Body of pancreas (tissue), 4 donors: Measurements from ENCODE around the gene CPNE9. TPM values are rescaled to one million over a fixed set of nuclear protein-coding genes. Genes with fewer than 3 reads are reported as not detected.
A peak's percentile ranks its signal among the peaks of the same experiment; 100 is the strongest.

ENCODE experiments used
- ATAC-seq: fragments of 150-250 bp; one replicate; pipeline ENCODE4 v1.9.1; 2016
- DNase-seq, 4 donors: peaks; one replicate each; pipeline ENCODE4 v3.0.0-alpha.2; 2019
- H3K27ac ChIP-seq, 4 donors: fragments of 200-600 bp; sonication (generic); 1 replicate in 3 of 4; 2 replicates in 1 of 4; pipeline versions ENCODE4 v1.5.1 to v1.6.1; 2016 to 2019; ENCODE audit warnings: mild to moderate bottlenecking in 1 of 4, mixed read lengths in 1 of 4, moderate library complexity in 1 of 4
- H3K27me3 ChIP-seq, 2 donors: fragments of 200-600 bp; sonication (generic); one replicate each; pipeline ENCODE4 v1.6.0; 2016; ENCODE audit warnings: mild to moderate bottlenecking in 1 of 2
- H3K36me3 ChIP-seq, 2 donors: fragments of 200-600 bp; sonication (generic); replicated peaks in 1 of 2; 2 replicates each; pipeline ENCODE4 v1.5.1; 2016; ENCODE audit warnings: low read depth in 2 of 2; ENCODE audit not compliant: insufficient read depth in 1 of 2
- H3K4me1 ChIP-seq: fragments of 200-600 bp; sonication (generic); one replicate; pipeline ENCODE4 v1.6.0; 2016
- H3K4me3 ChIP-seq, 2 donors: fragments of 200-600 bp; sonication (generic); 1 replicate in 1 of 2; 2 replicates in 1 of 2; pipeline ENCODE4 v1.5.1; 2016 to 2019
- H3K9me3 ChIP-seq, 3 donors: fragments of 200-600 bp; sonication (generic); 1 replicate in 2 of 3; 2 replicates in 1 of 3; pipeline ENCODE4 v1.5.1; 2016
- CTCF ChIP-seq, 7 experiments: fragments of 450-650 bp in 4 of 7; fragments of 200-600 bp in 3 of 7; sonication (generic) in 3 of 7; IDR thresholded peaks; one replicate each; pipeline ENCODE4 v1.5.1; 2016 to 2019; ENCODE audit warnings: antibody characterized with exemption in 7 of 7
- POLR2A ChIP-seq, 3 donors: fragments of 450-650 bp; IDR thresholded peaks; one replicate each; pipeline ENCODE4 v1.6.1; 2016; ENCODE audit warnings: antibody characterized with exemption in 3 of 3, mild to moderate bottlenecking in 2 of 3
- WGBS, 2 donors: methylation state at CpG; one replicate each; pipeline ENCODE4 v1.1.5; 2017; 5-methylcytosine and 5-hydroxymethylcytosine counted together
- intact Hi-C: fragments of 100-400 bp; cut with DNase I; formaldehyde crosslinking; loops from one replicate; pipeline ENCODE4 v1.15.1; 2023
- total RNA-seq, 2 donors: library from RNA; depleted of rRNA; stranded (reverse); fragments of >200 nt; gene quantifications; one replicate each; pipeline ENCODE4 v1.1.0, GENCODE V29; 2016

The CPNE9 gene
- total RNA-seq, 2 donors from 2014 or later = not detected

DNA sequence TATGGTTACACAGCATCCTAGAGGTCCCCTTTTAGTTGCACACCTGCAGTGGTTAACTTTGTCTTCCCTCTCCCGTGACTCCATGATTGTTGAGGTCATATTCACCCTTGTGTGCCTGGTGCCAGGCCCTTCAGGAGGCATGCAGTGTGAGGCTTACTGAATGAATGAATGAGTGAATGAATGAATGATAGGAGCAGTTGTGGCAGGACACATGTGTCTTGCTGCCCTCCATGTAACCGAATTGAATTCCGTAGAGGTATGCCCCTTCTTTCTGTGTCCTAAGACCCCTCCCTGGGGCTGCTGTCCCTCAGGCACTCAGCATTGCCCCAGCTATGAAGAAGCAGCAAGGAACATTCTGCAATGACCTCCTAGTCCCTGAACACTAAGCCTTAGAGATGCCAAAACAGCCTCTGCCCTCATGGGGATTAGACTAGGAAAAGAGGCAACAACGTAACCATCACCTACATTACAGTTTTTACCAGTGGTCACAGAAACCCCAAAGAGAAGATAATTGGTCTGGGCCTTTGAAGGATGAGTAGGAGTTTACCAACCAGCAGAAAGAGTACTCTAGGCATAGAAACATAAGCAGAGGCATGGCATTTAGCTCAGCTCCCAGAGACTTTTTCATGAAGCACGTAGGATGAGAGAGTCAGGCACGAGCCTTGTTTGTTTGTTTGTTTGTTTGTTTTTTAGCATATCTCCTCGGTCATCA, 22.5 kb upstream of the CPNE9 start:
- WGBS, 2 donors = 65 to 73% methylated on average over 7 of the region's 7 CpGs
- peak overlapping the region; percentile 6 to 64 (median 42) for H3K27ac ChIP-seq

DNA sequence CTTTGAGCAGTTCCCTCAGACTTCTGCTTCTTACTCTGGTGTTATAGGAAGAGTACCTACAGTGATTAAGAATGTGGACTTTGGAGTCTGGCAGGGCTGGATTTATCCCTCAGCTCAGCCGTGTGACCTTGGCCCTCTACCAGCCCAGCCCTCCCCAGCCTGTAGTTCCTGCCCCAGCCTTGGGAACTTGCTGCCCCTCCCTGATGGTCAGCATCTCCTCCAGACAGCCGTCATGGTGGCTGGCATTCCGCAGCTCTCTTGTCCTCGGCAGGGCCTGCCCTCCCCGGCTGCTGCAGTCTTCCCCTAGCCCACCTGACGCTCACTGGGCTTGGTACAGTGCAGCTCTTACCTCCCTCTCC, 21.9 kb upstream of the CPNE9 start:
- no peak for TF ChIP-seq CTCF (IDR thresholded peaks at IDR 0.05)
- peaks cover 10 to 59% of the 10 kb centered on the region in 2 donors for H3K36me3 ChIP-seq
- H3K9me3 ChIP-seq = no peaks in the 10 kb centered on the region
- 38 to 41% methylated on average over 5 to 6 of the region's 6 CpGs for WGBS, 2 donors
- H3K27me3 ChIP-seq = no peaks in the 10 kb centered on the region
- ATAC-seq = peak; percentile 74
- H3K4me3 ChIP-seq = no peak overlapping the region
- peak overlapping the region; percentile 6 to 64 (median 42) for H3K27ac ChIP-seq
- intact Hi-C loops = no loop called here
- peak; percentile 40 to 66 (median 52) for DNase-seq
- H3K4me1 ChIP-seq = peaks cover 13% of the 10 kb centered on the region

More for the DNA sequence above, 22.5 kb upstream of the CPNE9 start:
- TF ChIP-seq POLR2A (IDR thresholded peaks at IDR 0.05) (no peak), CTCF (IDR thresholded peaks at IDR 0.05) (no peak)
- Histone ChIP-seq H3K36me3 (peaks cover 9 to 56% of the 10 kb centered on the region in 2 donors), H3K4me3 (no peak overlapping the region), H3K27me3 (no peaks in the 10 kb centered on the region), H3K4me1 (peaks cover 13% of the 10 kb centered on the region), H3K9me3 (no peaks in the 10 kb centered on the region)
- ATAC-seq = no peak
- no peak for DNase-seq
- intact Hi-C loops = no loop called here

GRCh38 chr3:9682096-9682495, 21.5 kb upstream of the CPNE9 start:
- intact Hi-C loops = no loop called here
- H3K27ac ChIP-seq = peak overlapping the region; percentile 1 to 64 (median 42)
- 62 to 71% methylated on average over 3 to 6 of the region's 6 CpGs for WGBS, 2 donors
- peaks cover 13% of the 10 kb centered on the region for H3K4me1 ChIP-seq
- ATAC-seq (peak; percentile 71), DNase-seq (peak; percentile 18 to 53 (median 26))
- H3K9me3 ChIP-seq = no peaks in the 10 kb centered on the region
- H3K27me3 ChIP-seq = no peaks in the 10 kb centered on the region
- peaks cover 10 to 56% of the 10 kb centered on the region in 2 donors for H3K36me3 ChIP-seq
- TF ChIP-seq POLR2A (IDR thresholded peaks at IDR 0.05) = no peak
- no peak overlapping the region for H3K4me3 ChIP-seq

- intact Hi-C loops = no loop called here
- no peaks in the 10 kb centered on the region for H3K27me3 ChIP-seq
- DNase-seq (no peak), ATAC-seq (no peak)
- 90 to 91% methylated on average over 3 of the region's 3 CpGs for WGBS, 2 donors
- H3K27ac ChIP-seq = no peak overlapping the region
- no peak for TF ChIP-seq POLR2A (IDR thresholded peaks at IDR 0.05)
- TF ChIP-seq CTCF (IDR thresholded peaks at IDR 0.05) = no peak
- H3K9me3 ChIP-seq = no peaks in the 10 kb centered on the region
- no peak overlapping the region for H3K4me3 ChIP-seq
- peaks cover 8 to 54% of the 10 kb centered on the region in 2 donors for H3K36me3 ChIP-seq
- peaks cover 13% of the 10 kb centered on the region for H3K4me1 ChIP-seq
Measured at GRCh38 chr3:9683426-9683825, 20.2 kb upstream of the CPNE9 start.

DNA sequence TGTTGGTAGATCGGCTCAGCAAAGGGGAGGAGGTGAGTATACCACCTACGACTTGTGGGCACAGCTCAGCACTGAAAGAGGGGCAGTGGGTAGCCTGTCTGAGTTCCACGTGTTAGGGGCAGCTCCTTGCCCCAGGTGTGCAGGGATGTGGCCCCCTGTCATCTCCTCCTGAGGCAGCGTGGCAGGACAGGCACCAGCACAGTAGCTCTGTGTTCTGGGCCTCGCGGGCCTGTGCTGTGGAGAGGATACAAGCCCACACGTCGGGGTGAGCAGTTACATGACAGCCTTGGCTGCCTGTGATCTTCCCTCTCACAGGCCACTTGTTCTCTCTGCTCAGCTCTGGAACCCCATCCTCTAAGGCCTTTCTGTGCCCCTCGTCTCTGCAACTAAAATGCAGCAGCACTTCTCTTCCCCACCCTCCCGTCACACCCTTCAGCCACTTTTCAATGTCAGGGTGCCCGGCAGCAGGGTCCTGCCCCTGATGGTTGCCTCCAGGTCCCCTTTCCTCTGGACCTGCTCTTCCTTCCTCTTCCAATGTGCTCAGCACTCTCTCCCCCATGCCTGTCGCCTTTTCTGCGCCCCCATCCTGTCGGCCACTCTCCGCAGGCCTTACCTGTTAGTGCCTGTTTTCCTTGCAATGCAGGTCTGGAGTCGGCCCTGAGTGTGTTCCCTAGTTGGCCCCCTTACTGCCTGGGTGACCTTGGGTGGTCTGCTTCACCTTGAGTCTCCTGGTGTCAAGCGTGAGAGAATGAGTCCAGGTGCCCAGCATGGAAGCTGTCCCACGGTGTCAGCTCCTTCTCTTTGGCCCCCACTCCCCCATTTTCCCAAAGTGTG, 18.2 kb upstream of the CPNE9 start:
- Histone ChIP-seq H3K4me3 (no peak overlapping the region), H3K4me1 (peaks cover 8% of the 10 kb centered on the region), H3K9me3 (no peaks in the 10 kb centered on the region), H3K27ac (no peak overlapping the region), H3K27me3 (no peaks in the 10 kb centered on the region), H3K36me3 (peaks cover 15 to 56% of the 10 kb centered on the region in 2 donors)
- DNase-seq (no peak), ATAC-seq (no peak)
- 88 to 92% methylated on average over 18 of the region's 18 CpGs for WGBS, 2 donors
- TF ChIP-seq CTCF (IDR thresholded peaks at IDR 0.05) = no peak
- intact Hi-C loops = no loop called here
